ENCODE data around the gene LST1. TPM values are rescaled to one million over a fixed set of nuclear protein-coding genes. Genes with fewer than 3 reads are reported as not detected.
A peak's percentile ranks its signal among the peaks of the same experiment; 100 is the strongest.

LST1 gene
- total RNA-seq: 10 to 100 TPM; 10.2 to 16.6 (median 12.4) TPM
- polyA plus RNA-seq: 7.8 TPM
- long read RNA-seq, donor 1, partial matches to known transcripts: 0 of 9 reads
- long read RNA-seq, donor 1, other reads (novel, unspliced or antisense): 0 of 9 reads
- long read RNA-seq, donor 2, partial matches to known transcripts: 2 of 2 reads
- long read RNA-seq, donor 2, other reads (novel, unspliced or antisense): 0 of 2 reads
- long read RNA-seq, donor 3: 0 reads
- long read RNA-seq, donor 4, partial matches to known transcripts: 1 of 2 reads
- long read RNA-seq, donor 4, other reads (novel, unspliced or antisense): 0 of 2 reads

GRCh38 chr6:31586008-31586407, at the start of gene LST1:
Gene LST1, plus strand, starts transcription at chr6:31586277. Its CDS starts 1,023 bp downstream, at chr6:31587300.
- H3K27me3 ChIP-seq (ENCODE audit: control insufficient read depth, insufficient read depth): no peaks in the 10 kb centered on the region
- no peak within 1 kb of the TSS for H3K4me3 ChIP-seq (ENCODE audit: low read length)
- H3K4me1 ChIP-seq (ENCODE audit: control insufficient read depth, insufficient read depth, low read length): no peaks in the 10 kb centered on the region
- no peaks in the 10 kb centered on the region for H3K9me3 ChIP-seq (ENCODE audit: control insufficient read depth, low read length)
- DNase-seq (peak in 1 of 3 donors; percentile 22), ATAC-seq (peak; percentile 46 to 55)
- WGBS: 50% methylated on average over 1 of the region's 1 CpG
- intact Hi-C loops (cut with DNase I): loop anchor here in 1 of 4 donors (5.0 kb wide), 1 partner anchor 34 kb away; no protein-coding TSS in a partner anchor
- H3K27ac ChIP-seq (ENCODE audit: low read length): peak within 1 kb of the TSS; percentile 16

DNA sequence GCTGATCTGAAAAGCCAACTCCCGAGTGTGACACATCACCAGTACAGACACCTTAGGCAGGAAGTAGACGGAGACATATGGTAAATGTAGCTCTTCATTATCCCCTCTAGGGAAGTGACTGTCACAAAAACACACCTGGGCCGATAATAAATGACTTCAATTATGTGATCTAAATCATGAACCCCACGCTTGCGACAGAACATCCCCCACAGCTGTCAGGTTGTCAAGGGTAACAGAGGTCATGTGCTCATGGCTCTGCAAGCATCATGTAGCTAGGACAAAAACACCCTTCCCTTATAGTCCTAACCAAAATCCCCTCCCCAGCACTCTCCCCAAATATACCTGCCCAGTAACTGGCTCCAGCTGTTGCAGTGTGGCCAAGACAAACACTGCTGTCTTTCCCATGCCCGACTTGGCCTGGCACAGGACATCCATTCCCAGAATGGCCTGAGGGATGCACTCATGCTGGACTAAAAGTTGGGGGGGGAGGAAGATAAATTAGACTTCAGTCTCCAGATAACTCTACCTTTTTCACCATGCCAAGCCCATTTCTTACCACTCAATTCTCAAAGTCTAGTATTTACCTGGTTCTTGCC, 47.2 kb upstream of the LST1 start:
- ATAC-seq (no peak), DNase-seq (no peak)
- Histone ChIP-seq H3K27me3 (ENCODE audit: control insufficient read depth, insufficient read depth) (no peaks in the 10 kb centered on the region), H3K4me3 (ENCODE audit: low read length) (no peak overlapping the region), H3K9me3 (ENCODE audit: control insufficient read depth, low read length) (no peaks in the 10 kb centered on the region), H3K4me1 (ENCODE audit: control insufficient read depth, insufficient read depth, low read length) (peaks cover 5% of the 10 kb centered on the region), H3K27ac (ENCODE audit: low read length) (no peak overlapping the region)
- intact Hi-C loops (cut with DNase I): no loop called here
- 52% methylated on average over 6 of the region's 6 CpGs for WGBS

GRCh38 chr6:31540640-31541039, 45.4 kb upstream of the LST1 start:
- Histone ChIP-seq H3K27me3 (ENCODE audit: control insufficient read depth, insufficient read depth) (no peaks in the 10 kb centered on the region), H3K27ac (ENCODE audit: low read length) (no peak overlapping the region), H3K4me1 (ENCODE audit: control insufficient read depth, insufficient read depth, low read length) (peaks cover 5% of the 10 kb centered on the region), H3K4me3 (ENCODE audit: low read length) (peak overlapping the region; percentile 94), H3K9me3 (ENCODE audit: control insufficient read depth, low read length) (no peaks in the 10 kb centered on the region)
- ATAC-seq (no peak), DNase-seq (no peak)
- WGBS: 9% methylated on average over 4 of the region's 4 CpGs
- intact Hi-C loops (cut with DNase I): no loop called here

- Histone ChIP-seq H3K27ac (ENCODE audit: low read length) (peak overlapping the region; percentile 87), H3K4me1 (ENCODE audit: control insufficient read depth, insufficient read depth, low read length) (peaks cover 5% of the 10 kb centered on the region), H3K4me3 (ENCODE audit: low read length) (peak overlapping the region; percentile 94), H3K9me3 (ENCODE audit: control insufficient read depth, low read length) (no peaks in the 10 kb centered on the region), H3K27me3 (ENCODE audit: control insufficient read depth, insufficient read depth) (no peaks in the 10 kb centered on the region)
- intact Hi-C loops (cut with DNase I): no loop called here
- WGBS: 0% methylated on average over 21 of the region's 21 CpGs
- peak in 2 of 3 donors; percentile 51 to 70 for DNase-seq
- peak; percentile 20 to 53 for ATAC-seq
Observed at GRCh38 chr6:31541059-31541657, 44.9 kb upstream of the LST1 start.

DNA sequence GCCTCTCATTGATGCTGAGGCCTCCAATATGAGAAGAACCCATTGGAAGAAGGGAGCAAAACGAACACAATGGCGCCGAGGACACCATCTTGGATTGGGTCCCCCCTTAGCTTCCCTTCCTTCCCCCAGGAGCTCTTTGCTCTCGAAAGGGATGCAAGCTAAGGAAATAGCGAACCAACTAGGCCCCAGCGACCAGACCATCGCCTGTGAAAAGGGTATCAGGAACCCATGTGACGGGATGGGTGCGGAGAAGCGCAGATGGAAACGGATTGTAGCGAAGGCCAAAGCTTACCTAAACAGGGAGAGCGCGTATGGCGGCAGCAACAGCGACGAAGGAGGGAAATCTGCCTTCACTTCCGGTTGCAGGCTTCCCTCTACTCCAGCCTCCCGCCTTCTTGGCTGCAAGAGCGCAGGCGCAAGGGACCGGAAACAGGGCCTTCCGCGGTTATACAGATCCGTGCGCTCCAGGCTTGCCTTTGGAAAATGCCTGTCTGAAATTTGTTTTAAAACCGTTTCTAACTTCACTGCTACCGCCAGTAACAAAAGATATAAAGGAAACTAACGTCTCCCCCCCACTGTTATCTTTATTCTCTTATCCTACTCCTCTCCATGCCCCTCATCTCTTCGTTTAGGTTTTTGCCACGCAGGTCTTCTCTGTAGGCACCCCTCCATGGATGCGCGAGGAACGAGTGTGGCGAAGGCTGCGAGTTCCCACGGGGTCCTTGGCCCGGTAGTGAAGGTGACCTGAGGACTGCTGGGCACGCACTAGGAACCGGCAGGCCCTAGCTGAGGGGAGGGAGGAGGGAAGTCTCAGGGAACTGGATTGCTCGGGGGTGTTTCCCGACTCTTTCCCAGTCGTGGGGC, 44.2 kb upstream of the LST1 start, which contains the start of gene DDX39B:
DDX39B (minus strand) TSS at position 346 of the 864 bp plus-strand sequence. CDS start 1,471 bp downstream, outside the sequence.
- under 1% methylated on average over 43 of the region's 43 CpGs for WGBS
- ATAC-seq (peak; percentile 94 to 95), DNase-seq (peak; percentile 96 to 98 (median 98))
- H3K27ac ChIP-seq (ENCODE audit: low read length): peak within 1 kb of the TSS; percentile 93
- intact Hi-C loops (cut with DNase I): no loop called here
- no peaks in the 10 kb centered on the region for H3K27me3 ChIP-seq (ENCODE audit: control insufficient read depth, insufficient read depth)
- H3K9me3 ChIP-seq (ENCODE audit: control insufficient read depth, low read length): no peaks in the 10 kb centered on the region
- H3K4me1 ChIP-seq (ENCODE audit: control insufficient read depth, insufficient read depth, low read length): peaks cover 5% of the 10 kb centered on the region
- peak within 1 kb of the TSS; percentile 94 for H3K4me3 ChIP-seq (ENCODE audit: low read length)

DNA sequence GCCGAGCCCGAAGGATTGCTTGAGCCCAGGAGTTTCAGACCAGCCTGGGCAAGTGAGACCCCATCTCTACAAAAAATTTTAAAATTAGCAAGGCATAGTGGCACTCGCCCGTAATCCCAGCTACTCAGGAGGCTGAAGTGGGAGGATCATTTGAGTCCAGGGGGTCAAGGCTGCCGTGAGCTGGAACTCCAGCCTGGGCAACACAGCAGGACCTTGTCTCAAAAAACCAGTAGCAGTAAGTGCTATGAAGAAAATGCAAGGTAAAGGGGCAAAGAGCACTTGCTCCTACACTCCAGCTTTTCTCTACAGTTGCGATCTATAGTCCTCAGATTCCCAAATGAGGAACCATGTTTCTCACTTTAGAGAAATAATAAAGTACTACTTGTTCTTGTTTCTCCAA, 42.4 kb upstream of the LST1 start:
- Histone ChIP-seq H3K27me3 (ENCODE audit: control insufficient read depth, insufficient read depth) (no peaks in the 10 kb centered on the region), H3K27ac (ENCODE audit: low read length) (no peak overlapping the region), H3K4me1 (ENCODE audit: control insufficient read depth, insufficient read depth, low read length) (peaks cover 9% of the 10 kb centered on the region), H3K9me3 (ENCODE audit: control insufficient read depth, low read length) (no peaks in the 10 kb centered on the region), H3K4me3 (ENCODE audit: low read length) (no peak overlapping the region)
- DNase-seq (no peak), ATAC-seq (no peak)
- WGBS: 95% methylated on average over 6 of the region's 6 CpGs
- intact Hi-C loops (cut with DNase I): no loop called here

DNA sequence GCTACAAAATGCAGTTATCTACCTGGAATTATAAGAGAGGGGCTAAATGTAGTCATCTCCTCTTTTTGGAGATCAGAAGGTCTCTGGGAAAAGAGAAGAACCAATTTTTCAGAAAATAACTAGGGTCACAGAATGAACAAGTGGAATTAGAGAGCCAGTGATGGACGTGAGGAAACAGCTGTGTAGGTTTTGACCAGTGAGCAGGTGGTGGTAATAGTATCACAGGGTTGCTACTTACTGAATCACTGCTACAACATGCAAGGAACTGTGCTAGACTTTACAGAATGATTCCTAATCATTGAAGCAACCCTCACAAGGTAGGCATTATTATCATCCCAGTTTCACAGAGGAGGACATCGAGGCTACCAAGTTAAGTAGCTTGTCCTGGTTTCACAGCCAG, 41.4 kb upstream of the LST1 start:
- Histone ChIP-seq H3K4me1 (ENCODE audit: control insufficient read depth, insufficient read depth, low read length) (peaks cover 9% of the 10 kb centered on the region), H3K27me3 (ENCODE audit: control insufficient read depth, insufficient read depth) (no peaks in the 10 kb centered on the region), H3K9me3 (ENCODE audit: control insufficient read depth, low read length) (no peaks in the 10 kb centered on the region), H3K4me3 (ENCODE audit: low read length) (no peak overlapping the region), H3K27ac (ENCODE audit: low read length) (no peak overlapping the region)
- intact Hi-C loops (cut with DNase I): loop anchor here (5.0 kb wide), 3 partner anchors 38 to 118 kb away; partner anchors contain the start of genes LTB (in 2 of the 4), C6orf47 (in 1 of the 4) and GPANK1 (in 1 of the 4)
- no peak for DNase-seq
- 82% methylated on average over 2 of the region's 2 CpGs for WGBS
- ATAC-seq: no peak

DNA sequence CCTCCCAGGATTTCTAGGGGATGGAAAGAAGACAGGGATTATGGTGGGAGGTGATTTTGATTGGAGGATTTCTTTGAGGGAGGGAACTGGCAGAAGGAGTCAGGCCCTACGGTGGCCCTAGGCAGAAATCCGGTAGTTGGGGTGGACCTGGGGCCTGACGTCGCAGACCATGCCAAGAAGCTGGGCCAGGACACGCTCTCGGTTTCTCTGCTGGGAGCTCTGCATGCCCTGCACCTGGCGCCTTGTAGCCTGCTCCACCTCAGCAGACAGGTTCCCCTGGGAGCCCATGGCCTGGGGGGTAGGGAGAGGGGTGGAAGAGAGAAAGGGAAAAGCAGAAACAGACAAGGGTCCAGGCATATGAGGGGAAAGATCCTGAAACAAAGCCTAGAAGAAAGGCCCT, 40.8 kb upstream of the LST1 start:
- no peak overlapping the region for H3K4me3 ChIP-seq (ENCODE audit: low read length)
- H3K27ac ChIP-seq (ENCODE audit: low read length): no peak overlapping the region
- intact Hi-C loops (cut with DNase I): loop anchor here (5.0 kb wide), 3 partner anchors 37 to 117 kb away; partner anchors contain the start of genes LTB (in 2 of the 4), C6orf47 (in 1 of the 4) and GPANK1 (in 1 of the 4)
- no peaks in the 10 kb centered on the region for H3K27me3 ChIP-seq (ENCODE audit: control insufficient read depth, insufficient read depth)
- 78% methylated on average over 7 of the region's 7 CpGs for WGBS
- H3K9me3 ChIP-seq (ENCODE audit: control insufficient read depth, low read length): no peaks in the 10 kb centered on the region
- H3K4me1 ChIP-seq (ENCODE audit: control insufficient read depth, insufficient read depth, low read length): peaks cover 6% of the 10 kb centered on the region
- DNase-seq (no peak), ATAC-seq (no peak)

- Histone ChIP-seq H3K4me3 (ENCODE audit: low read length) (peak within 1 kb of the TSS; percentile 56), H3K27ac (ENCODE audit: low read length) (peak within 1 kb of the TSS; percentile 82), H3K4me1 (ENCODE audit: control insufficient read depth, insufficient read depth, low read length) (peaks cover 4% of the 10 kb centered on the region), H3K27me3 (ENCODE audit: control insufficient read depth, insufficient read depth) (no peaks in the 10 kb centered on the region), H3K9me3 (ENCODE audit: control insufficient read depth, low read length) (no peaks in the 10 kb centered on the region)
- intact Hi-C loops (cut with DNase I): loop anchor here (2.0 to 5.0 kb wide), 4 partner anchors 36 to 116 kb away; partner anchors contain the start of genes LTB (in 2 of the 4), C6orf47 (in 1 of the 4) and GPANK1 (in 1 of the 4)
- 8% methylated on average over 11 of the region's 11 CpGs for WGBS
- ATAC-seq (peak; percentile 81 to 83), DNase-seq (peak; percentile 85 to 95 (median 94))
Observed at GRCh38 chr6:31546339-31546957, 39.6 kb upstream of the LST1 start, which contains the start of gene ATP6V1G2. Gene ATP6V1G2, minus strand, starts transcription at chr6:31546608. Its CDS starts 49 bp downstream, at chr6:31546559.
